K562 (cell line): ENCODE data around the gene TLL1. TPM values are rescaled to one million over a fixed set of nuclear protein-coding genes. Genes with fewer than 3 reads are reported as not detected.

Experiments
- ATAC-seq: fragments of 200-7000 bp; cut with Tn5 transposase; 3 replicates; pipeline ENCODE4 v1.9.1; 2020; ENCODE audit warnings: moderate library complexity
- BruUV-seq: library from RNA; stranded (reverse); fragments of 400-500 nt; replicated peaks from 2 replicates; lab custom pipeline; 2021; lab: Mats Ljungman, UMichigan
- CTCF ChIA-PET: fragments of 300-600 bp; formaldehyde crosslinking; extraction: SDS; loops from one replicate; lab custom pipeline; 2021; ENCODE audit warnings: low intra/inter-chr PET ratio; lab: Yijun Ruan, JAX
- POLR2A ChIA-PET: fragments of 300-600, 350-650 bp; sonication (Branson Sonifier 250); formaldehyde crosslinking; extraction: SDS; loops from one replicate; lab custom pipeline; 2021; ENCODE audit warnings: antibody characterized with exemption, inconsistent platforms; lab: Yijun Ruan, JAX
- DNase-seq, 4 experiments: peaks; one replicate each; pipeline versions ENCODE4 v3.0.0 to v3.0.0-alpha.2; 2011 to 2018; ENCODE audit warnings: low spot score in 3 of 4, mixed read lengths in 3 of 4; ENCODE audit errors: extremely low read depth in 1 of 4
- FAIRE-seq: peaks from 2 replicates; lab custom pipeline; 2011; peaks lifted over from hg19 to GRCh38; lab: Jason Lieb, UNC
- H2AFZ ChIP-seq: 2 replicates; pipeline ENCODE4 v1.6.0; 2011; ENCODE audit warnings: low read depth, low read length, control low read depth, inconsistent platforms
- H3K27ac ChIP-seq: fragments of 200-600 bp; 3 replicates; pipeline ENCODE4 v1.8.0; 2011; ENCODE audit warnings: low read depth, mild to moderate bottlenecking, control low read depth, inconsistent platforms, low read length, moderate library complexity, mixed read lengths; ENCODE audit errors: extremely low read depth
- H3K27me3 ChIP-seq, 2 experiments: fragments of 300-600 bp in 1 of 2; 2 replicates in 1 of 2; 3 replicates in 1 of 2; pipeline versions ENCODE4 v1.6.0 to v1.8.0; 2011; ENCODE audit warnings: inconsistent platforms in 2 of 2, low read length in 2 of 2, mild to moderate bottlenecking in 1 of 2, mixed read lengths in 1 of 2, moderate library complexity in 1 of 2; ENCODE audit not compliant: control insufficient read depth in 2 of 2, insufficient read depth in 2 of 2
- H3K36me3 ChIP-seq: fragments of 300-600 bp; 3 replicates; pipeline ENCODE4 v1.8.0; 2011; ENCODE audit warnings: mild to moderate bottlenecking, low read length, inconsistent platforms; ENCODE audit not compliant: control insufficient read depth, insufficient read depth
- H3K4me1 ChIP-seq, 2 experiments: fragments of 200-600 bp in 1 of 2; replicated peaks in 1 of 2; 2 replicates in 1 of 2; 3 replicates in 1 of 2; pipeline versions ENCODE4 v1.5.1 to v1.8.0; 2011; ENCODE audit warnings: inconsistent platforms in 2 of 2, low read length in 2 of 2, mild to moderate bottlenecking in 1 of 2, mixed read lengths in 1 of 2, moderate library complexity in 1 of 2; ENCODE audit not compliant: control insufficient read depth in 2 of 2, insufficient read depth in 2 of 2
- H3K4me2 ChIP-seq: 2 replicates; pipeline ENCODE4 v1.6.1; 2011; ENCODE audit warnings: low read length, control low read depth, inconsistent platforms, mixed read lengths; ENCODE audit not compliant: insufficient read depth
- H3K4me3 ChIP-seq: fragments of 200-600 bp; sonication (generic), shearing (Covaris generic); 2 replicates; pipeline ENCODE4 v1.5.1; 2016; ENCODE audit warnings: control low read depth, inconsistent platforms
- H3K79me2 ChIP-seq: fragments of 200-600 bp; 3 replicates; pipeline ENCODE4 v1.8.0; 2011; ENCODE audit warnings: low read length, inconsistent platforms; ENCODE audit not compliant: control insufficient read depth, insufficient read depth
- H3K9ac ChIP-seq, 2 experiments: 2 replicates each; pipeline versions ENCODE4 v1.6.0 to v1.6.1; 2011; ENCODE audit warnings: low read depth in 2 of 2, low read length in 2 of 2, control low read depth in 1 of 2, inconsistent platforms in 1 of 2, mild to moderate bottlenecking in 1 of 2, mixed read lengths in 1 of 2; ENCODE audit not compliant: insufficient read depth in 1 of 2
- H3K9me1 ChIP-seq: one replicate; pipeline ENCODE4 v1.6.0; 2011; ENCODE audit warnings: inconsistent platforms, mild to moderate bottlenecking, low read length, moderate library complexity; ENCODE audit not compliant: control insufficient read depth, insufficient read depth
- H3K9me3 ChIP-seq: replicated peaks from 2 replicates; pipeline ENCODE4 v1.5.1; 2011; ENCODE audit warnings: low read depth, low read length, inconsistent platforms; ENCODE audit not compliant: control insufficient read depth, insufficient read depth
- H4K20me1 ChIP-seq: replicated peaks from 2 replicates; pipeline ENCODE4 v1.6.1; 2011; ENCODE audit warnings: low read length, inconsistent platforms, mixed read lengths; ENCODE audit not compliant: control insufficient read depth, insufficient read depth
- BRF1 ChIP-seq: IDR thresholded peaks from 3 replicates; pipeline ENCODE4 v1.6.1; 2011; ENCODE audit warnings: borderline replicate concordance, mild to moderate bottlenecking; ENCODE audit not compliant: insufficient read length; ENCODE audit errors: extremely low read depth
- MXI1 ChIP-seq: IDR thresholded peaks from 2 replicates; pipeline ENCODE4 v1.6.1; 2011; ENCODE audit warnings: low read depth, mild to moderate bottlenecking, improper control_type of control experiment, low read length
- NCOA4 ChIP-seq: fragments of 450-650 bp; IDR thresholded peaks from 2 replicates; pipeline ENCODE4 v1.6.1; 2018; ENCODE audit warnings: mild to moderate bottlenecking; ENCODE audit not compliant: partially characterized antibody
- PHF21A ChIP-seq: fragments of 450-650 bp; IDR thresholded peaks from 2 replicates; pipeline ENCODE4 v1.6.1; 2017; ENCODE audit warnings: low read depth, borderline replicate concordance
- SPI1 ChIP-seq: IDR thresholded peaks from 2 replicates; pipeline ENCODE4 v1.6.1; 2011; ENCODE audit warnings: low read depth, low read length, control low read depth, borderline replicate concordance
- ZEB2 ChIP-seq: fragments of 450-650 bp; IDR thresholded peaks from 2 replicates; pipeline ENCODE4 v1.6.1; 2016
- ZNF717 ChIP-seq: fragments of 250-450 bp; sonication (Bioruptor Pico); IDR thresholded peaks from 2 replicates; pipeline ENCODE4 v1.5.0; 2021
- WGBS: fragments of 100-300 bp; shearing (Covaris generic); methylation state at CpG from one replicate; pipeline ENCODE4 v1.1.6; 2016; ENCODE audit warnings: low coverage, mixed read lengths; ENCODE audit not compliant: insufficient coverage; ENCODE audit errors: missing lambda C conversion rate; 5-methylcytosine and 5-hydroxymethylcytosine counted together
- in situ Hi-C: fragments of 300-500 bp; cut with MboI; formaldehyde crosslinking; loops from 4 replicates; pipeline ENCODE4 v1.15.0; 2018; ENCODE audit warnings: inconsistent platforms, mixed read lengths
- intact Hi-C: fragments of 100-400 bp; cut with micrococcal nuclease; formaldehyde crosslinking; loops from 2 replicates; pipeline ENCODE4 v1.14.2; 2022
- polyA plus RNA-seq, 8 experiments: library from polyadenylated mRNA; depleted of rRNA in 4 of 8; stranded (reverse) in 5 of 8; unstranded in 3 of 8; fragments of >200 nt; fragmentation: Nextera tagmentation in 2 of 8; fragmentation: Illumina TruSeq in 1 of 8; extraction: Ambion mirVana in 2 of 8; extraction: Trizol in 1 of 8; gene quantifications; 2 replicates each; pipeline versions ENCODE4 v1.2.1 to v1.2.3, GENCODE V29; 2011 to 2014; ENCODE audit warnings: inconsistent platforms in 1 of 8, missing spikeins in 1 of 8
- total RNA-seq, 7 experiments: library from RNA; depleted of rRNA in 6 of 7; stranded (reverse); fragments of >200 nt in 6 of 7; fragmentation: Illumina TruSeq in 2 of 7; extraction: Trizol in 2 of 7; gene quantifications; 2 replicates each; pipeline versions ENCODE4 v1.2.1 to v1.2.3, GENCODE V29; 2011 to 2021; ENCODE audit warnings: low replicate concordance in 1 of 7
- TF ChIP-seq, protein P1 (sequence below): fragments of 250-450 bp; sonication (Bioruptor Pico); IDR thresholded peaks from 2 replicates; pipeline ENCODE4 v1.5.1; 2021; ENCODE audit warnings: mild to moderate bottlenecking
- TF ChIP-seq, protein P2 (sequence below): fragments of 250-450 bp; sonication (Bioruptor Pico); IDR thresholded peaks from 2 replicates; pipeline ENCODE4 v1.4.0; 2020; ENCODE audit warnings: mild to moderate bottlenecking, moderate library complexity
- TF ChIP-seq, protein P3 (sequence below): fragments of 450-650 bp; formaldehyde crosslinking; IDR thresholded peaks from 2 replicates; pipeline ENCODE4 v1.4.0; 2022; ENCODE audit warnings: mild to moderate bottlenecking, moderate library complexity
- TF ChIP-seq, protein P4 (sequence below): fragments of 250-450 bp; sonication (Bioruptor Pico); IDR thresholded peaks from 2 replicates; pipeline ENCODE4 v1.5.0; 2021
- TF ChIP-seq, protein P5 (sequence below): fragments of 450-650 bp; IDR thresholded peaks from 2 replicates; pipeline ENCODE4 v1.6.1; 2017; ENCODE audit warnings: antibody characterized with exemption

The TLL1 gene
- total and polyA plus RNA-seq, 9 of the 15 experiments (the other 6 are each of a cell fraction or from before 2014, with no cell fraction given) = not detected

DNA sequence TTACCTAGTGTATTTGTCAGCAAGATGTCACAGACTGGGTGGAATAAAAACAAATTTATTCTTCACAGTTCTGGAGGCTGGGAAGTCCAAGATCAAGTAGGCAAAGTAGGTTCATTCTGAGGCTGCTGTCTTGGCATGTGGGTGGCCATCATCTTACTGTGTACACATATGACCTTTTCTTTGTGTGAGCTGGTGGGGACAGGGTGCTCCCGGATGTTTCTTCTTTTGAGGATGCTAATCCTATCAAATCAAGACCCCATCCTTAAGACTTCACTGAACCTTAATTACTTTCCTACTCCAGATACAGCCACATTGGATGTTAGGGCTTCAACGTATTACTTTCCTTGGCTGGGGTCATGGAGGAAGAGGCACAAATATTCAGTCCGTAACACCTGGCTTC lies 74.0 kb downstream of the TLL1 start (continued):
- TF ChIP-seq, protein P1, sequence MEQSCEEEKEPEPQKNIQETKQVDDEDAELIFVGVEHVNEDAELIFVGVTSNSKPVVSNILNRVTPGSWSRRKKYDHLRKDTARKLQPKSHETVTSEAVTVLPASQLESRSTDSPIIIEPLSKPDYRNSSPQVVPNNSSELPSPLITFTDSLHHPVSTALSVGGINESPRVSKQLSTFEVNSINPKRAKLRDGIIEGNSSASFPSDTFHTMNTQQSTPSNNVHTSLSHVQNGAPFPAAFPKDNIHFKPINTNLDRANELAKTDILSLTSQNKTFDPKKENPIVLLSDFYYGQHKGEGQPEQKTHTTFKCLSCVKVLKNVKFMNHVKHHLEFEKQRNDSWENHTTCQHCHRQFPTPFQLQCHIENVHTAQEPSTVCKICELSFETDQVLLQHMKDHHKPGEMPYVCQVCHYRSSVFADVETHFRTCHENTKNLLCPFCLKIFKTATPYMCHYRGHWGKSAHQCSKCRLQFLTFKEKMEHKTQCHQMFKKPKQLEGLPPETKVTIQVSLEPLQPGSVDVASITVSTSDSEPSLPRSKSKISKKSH (CRISPR knock-in tag) = no peak
- TF ChIP-seq MXI1 (no peak), PHF21A (no peak)
- TF ChIP-seq, protein P2, sequence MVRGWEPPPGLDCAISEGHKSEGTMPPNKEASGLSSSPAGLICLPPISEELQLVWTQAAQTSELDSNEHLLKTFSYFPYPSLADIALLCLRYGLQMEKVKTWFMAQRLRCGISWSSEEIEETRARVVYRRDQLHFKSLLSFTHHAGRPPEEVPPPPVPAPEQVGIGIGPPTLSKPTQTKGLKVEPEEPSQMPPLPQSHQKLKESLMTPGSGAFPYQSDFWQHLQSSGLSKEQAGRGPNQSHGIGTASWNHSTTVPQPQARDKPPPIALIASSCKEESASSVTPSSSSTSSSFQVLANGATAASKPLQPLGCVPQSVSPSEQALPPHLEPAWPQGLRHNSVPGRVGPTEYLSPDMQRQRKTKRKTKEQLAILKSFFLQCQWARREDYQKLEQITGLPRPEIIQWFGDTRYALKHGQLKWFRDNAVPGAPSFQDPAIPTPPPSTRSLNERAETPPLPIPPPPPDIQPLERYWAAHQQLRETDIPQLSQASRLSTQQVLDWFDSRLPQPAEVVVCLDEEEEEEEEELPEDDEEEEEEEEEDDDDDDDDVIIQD (CRISPR knock-in tag) = no peak

DNA sequence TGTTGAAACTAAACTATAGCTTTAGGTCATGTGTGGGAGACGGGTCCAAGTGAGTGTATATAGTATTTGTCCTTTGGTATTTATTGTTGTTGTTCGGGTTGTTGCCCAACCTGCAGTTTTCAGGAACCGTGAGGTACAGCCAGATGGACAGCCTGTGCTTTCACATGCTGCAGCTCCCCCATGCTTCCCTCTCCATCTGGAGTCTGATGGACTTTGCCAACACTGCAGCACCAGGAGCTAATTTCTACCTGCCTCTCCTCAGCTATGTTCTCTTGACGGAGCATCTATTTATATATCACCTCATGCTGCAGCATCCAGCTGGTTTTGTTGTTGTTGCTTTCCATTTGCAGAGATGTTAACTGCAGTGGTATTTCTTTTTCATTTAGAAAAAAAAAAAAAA lies 80.1 kb downstream of the TLL1 start:
- POLR2A ChIA-PET = no interaction called here
- ATAC-seq (no peak), FAIRE-seq (no peak), DNase-seq (no peak)
- no peaks in the 10 kb centered on the region for H4K20me1 ChIP-seq
- no peaks in the 10 kb centered on the region for H3K36me3 ChIP-seq
- H3K27ac ChIP-seq = no peak overlapping the region
- no peaks in the 10 kb centered on the region for H3K79me2 ChIP-seq
- no peak overlapping the region for H3K9ac ChIP-seq
- H3K4me3 ChIP-seq = no peak overlapping the region
- WGBS = 0% methylated on average over 4 of the region's 4 CpGs
- no peaks in the 10 kb centered on the region for H3K9me1 ChIP-seq
- intact Hi-C loops = no loop called here
- no peak overlapping the region for H2AFZ ChIP-seq
- no peaks in the 10 kb centered on the region for H3K4me1 ChIP-seq
- H3K4me2 ChIP-seq = no peak overlapping the region
- CTCF ChIA-PET = no interaction called here
- H3K27me3 ChIP-seq = no peaks in the 10 kb centered on the region
- BruUV-seq = no TSS peak
- in situ Hi-C loops = no loop called here
- H3K9me3 ChIP-seq = no peaks in the 10 kb centered on the region
- TF ChIP-seq, protein P3, sequence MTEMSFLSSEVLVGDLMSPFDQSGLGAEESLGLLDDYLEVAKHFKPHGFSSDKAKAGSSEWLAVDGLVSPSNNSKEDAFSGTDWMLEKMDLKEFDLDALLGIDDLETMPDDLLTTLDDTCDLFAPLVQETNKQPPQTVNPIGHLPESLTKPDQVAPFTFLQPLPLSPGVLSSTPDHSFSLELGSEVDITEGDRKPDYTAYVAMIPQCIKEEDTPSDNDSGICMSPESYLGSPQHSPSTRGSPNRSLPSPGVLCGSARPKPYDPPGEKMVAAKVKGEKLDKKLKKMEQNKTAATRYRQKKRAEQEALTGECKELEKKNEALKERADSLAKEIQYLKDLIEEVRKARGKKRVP (CRISPR knock-in tag) = no peak
- TF ChIP-seq NCOA4 (no peak), ZNF717 (no peak), ZEB2 (no peak), SPI1 (no peak), BRF1 (no peak)
- TF ChIP-seq, protein P4, sequence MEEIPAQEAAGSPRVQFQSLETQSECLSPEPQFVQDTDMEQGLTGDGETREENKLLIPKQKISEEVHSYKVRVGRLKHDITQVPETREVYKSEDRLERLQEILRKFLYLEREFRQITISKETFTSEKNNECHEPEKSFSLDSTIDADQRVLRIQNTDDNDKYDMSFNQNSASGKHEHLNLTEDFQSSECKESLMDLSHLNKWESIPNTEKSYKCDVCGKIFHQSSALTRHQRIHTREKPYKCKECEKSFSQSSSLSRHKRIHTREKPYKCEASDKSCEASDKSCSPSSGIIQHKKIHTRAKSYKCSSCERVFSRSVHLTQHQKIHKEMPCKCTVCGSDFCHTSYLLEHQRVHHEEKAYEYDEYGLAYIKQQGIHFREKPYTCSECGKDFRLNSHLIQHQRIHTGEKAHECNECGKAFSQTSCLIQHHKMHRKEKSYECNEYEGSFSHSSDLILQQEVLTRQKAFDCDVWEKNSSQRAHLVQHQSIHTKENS = no peak
- TF ChIP-seq, protein P5, sequence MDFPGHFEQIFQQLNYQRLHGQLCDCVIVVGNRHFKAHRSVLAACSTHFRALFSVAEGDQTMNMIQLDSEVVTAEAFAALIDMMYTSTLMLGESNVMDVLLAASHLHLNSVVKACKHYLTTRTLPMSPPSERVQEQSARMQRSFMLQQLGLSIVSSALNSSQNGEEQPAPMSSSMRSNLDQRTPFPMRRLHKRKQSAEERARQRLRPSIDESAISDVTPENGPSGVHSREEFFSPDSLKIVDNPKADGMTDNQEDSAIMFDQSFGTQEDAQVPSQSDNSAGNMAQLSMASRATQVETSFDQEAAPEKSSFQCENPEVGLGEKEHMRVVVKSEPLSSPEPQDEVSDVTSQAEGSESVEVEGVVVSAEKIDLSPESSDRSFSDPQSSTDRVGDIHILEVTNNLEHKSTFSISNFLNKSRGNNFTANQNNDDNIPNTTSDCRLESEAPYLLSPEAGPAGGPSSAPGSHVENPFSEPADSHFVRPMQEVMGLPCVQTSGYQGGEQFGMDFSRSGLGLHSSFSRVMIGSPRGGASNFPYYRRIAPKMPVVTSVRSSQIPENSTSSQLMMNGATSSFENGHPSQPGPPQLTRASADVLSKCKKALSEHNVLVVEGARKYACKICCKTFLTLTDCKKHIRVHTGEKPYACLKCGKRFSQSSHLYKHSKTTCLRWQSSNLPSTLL = no peak
